H9 (cell line): ENCODE measurements around the gene ZSWIM6. TPM values are rescaled to one million over a fixed set of nuclear protein-coding genes. Genes with fewer than 3 reads are reported as not detected.

Experiments
- DNase-seq: peaks from one replicate; pipeline ENCODE4 v3.0.0-alpha.2; 2017
- H2AFZ ChIP-seq: one replicate; pipeline ENCODE4 v1.6.1; 2013; ENCODE audit warnings: mild to moderate bottlenecking, low read length, control low read depth, moderate library complexity
- H2AK5ac ChIP-seq: 2 replicates; pipeline ENCODE4 v1.6.1; 2013; ENCODE audit warnings: low read length, control low read depth, mixed read lengths; ENCODE audit not compliant: insufficient read length
- H2BK120ac ChIP-seq: one replicate; pipeline ENCODE4 v1.6.1; 2013; ENCODE audit warnings: low read depth, mild to moderate bottlenecking, low read length, control low read depth, inconsistent platforms; ENCODE audit not compliant: poor library complexity, severe bottlenecking
- H2BK12ac ChIP-seq: 2 replicates; pipeline ENCODE4 v1.6.1; 2013; ENCODE audit warnings: low read length, control low read depth, mixed read lengths, low read depth; ENCODE audit not compliant: insufficient read length
- H2BK15ac ChIP-seq: 2 replicates; pipeline ENCODE4 v1.6.1; 2013; ENCODE audit warnings: low read depth, low read length, control low read depth
- H2BK20ac ChIP-seq: one replicate; pipeline ENCODE4 v1.6.1; 2013; ENCODE audit warnings: low read depth, mild to moderate bottlenecking, low read length, control low read depth, inconsistent platforms; ENCODE audit not compliant: poor library complexity, severe bottlenecking
- H2BK5ac ChIP-seq: 2 replicates; pipeline ENCODE4 v1.6.1; 2013; ENCODE audit warnings: low read length, control low read depth, mixed read lengths; ENCODE audit not compliant: insufficient read length
- H3K14ac ChIP-seq: 2 replicates; pipeline ENCODE4 v1.6.1; 2013; ENCODE audit warnings: low read length, control low read depth; ENCODE audit not compliant: insufficient read depth
- H3K18ac ChIP-seq: 2 replicates; pipeline ENCODE4 v1.6.1; 2013; ENCODE audit warnings: low read depth, mild to moderate bottlenecking, mixed read lengths, low read length, control low read depth; ENCODE audit not compliant: insufficient read length
- H3K23ac ChIP-seq: 2 replicates; pipeline ENCODE4 v1.6.1; 2013; ENCODE audit warnings: low read length, control low read depth, mixed read lengths, low read depth; ENCODE audit not compliant: insufficient read length
- H3K23me2 ChIP-seq: 2 replicates; pipeline ENCODE4 v1.6.1; 2013; ENCODE audit warnings: low read depth, mild to moderate bottlenecking, mixed read lengths, low read length, control low read depth; ENCODE audit not compliant: insufficient read length, poor library complexity, severe bottlenecking
- H3K27ac ChIP-seq: 2 replicates; pipeline ENCODE4 v1.5.1; 2013; ENCODE audit warnings: low read length, control low read depth, mixed read lengths, low read depth; ENCODE audit not compliant: insufficient read length
- H3K27me3 ChIP-seq: 2 replicates; pipeline ENCODE4 v1.6.1; 2013; ENCODE audit warnings: low read length, control low read depth, inconsistent platforms; ENCODE audit not compliant: insufficient read depth
- H3K4ac ChIP-seq: 2 replicates; pipeline ENCODE4 v1.6.1; 2013; ENCODE audit warnings: low read depth, mild to moderate bottlenecking, control low read depth, inconsistent platforms, low read length, moderate library complexity
- H3K4me1 ChIP-seq: 2 replicates; pipeline ENCODE4 v1.6.1; 2013; ENCODE audit warnings: low read length, control low read depth, inconsistent platforms; ENCODE audit not compliant: insufficient read depth
- H3K4me2 ChIP-seq: 2 replicates; pipeline ENCODE4 v1.6.1; 2013; ENCODE audit warnings: low read length, control low read depth, mixed read lengths; ENCODE audit not compliant: insufficient read length, insufficient read depth
- H3K56ac ChIP-seq: 2 replicates; pipeline ENCODE4 v1.6.1; 2013; ENCODE audit warnings: low read depth, mild to moderate bottlenecking, mixed read lengths, low read length, control low read depth; ENCODE audit not compliant: insufficient read length
- H3K79me1 ChIP-seq: 2 replicates; pipeline ENCODE4 v1.6.1; 2013; ENCODE audit warnings: low read depth, mild to moderate bottlenecking, moderate library complexity, low read length, control low read depth, inconsistent platforms; ENCODE audit not compliant: insufficient read depth, poor library complexity, severe bottlenecking
- H3K79me2 ChIP-seq: 2 replicates; pipeline ENCODE4 v1.6.1; 2013; ENCODE audit warnings: low read length, control low read depth, inconsistent platforms; ENCODE audit not compliant: insufficient read depth
- H3K9ac ChIP-seq: 2 replicates; pipeline ENCODE4 v1.6.1; 2013; ENCODE audit warnings: low read length, control low read depth, mixed read lengths; ENCODE audit not compliant: insufficient read length; ENCODE audit errors: extremely low read depth
- H3K9me3 ChIP-seq: one replicate; pipeline ENCODE4 v1.6.1; 2013; ENCODE audit warnings: low read depth, low read length, inconsistent platforms; ENCODE audit not compliant: control insufficient read depth
- H3T11ph ChIP-seq: one replicate; pipeline ENCODE4 v1.6.1; 2013; ENCODE audit warnings: mild to moderate bottlenecking, low read length, control low read depth, inconsistent platforms
- H4K20me1 ChIP-seq: one replicate; pipeline ENCODE4 v1.6.1; 2013; ENCODE audit not compliant: control insufficient read depth, insufficient read length, insufficient read depth
- H4K5ac ChIP-seq: 2 replicates; pipeline ENCODE4 v1.6.1; 2013; ENCODE audit warnings: low read depth, mild to moderate bottlenecking, mixed read lengths, low read length, control low read depth; ENCODE audit not compliant: insufficient read length
- H4K8ac ChIP-seq: replicated peaks from 2 replicates; pipeline ENCODE4 v1.6.1; 2013; ENCODE audit warnings: low read length, control low read depth, mixed read lengths, low read depth; ENCODE audit not compliant: insufficient read length
- H4K91ac ChIP-seq: 2 replicates; pipeline ENCODE4 v1.6.1; 2013; ENCODE audit warnings: low read depth, mild to moderate bottlenecking, moderate library complexity, mixed read lengths, low read length, control low read depth; ENCODE audit not compliant: insufficient read length
- H3K27ac Mint-ChIP-seq, 3 experiments: 2 replicates in 2 of 3; 3 replicates in 1 of 3; pipeline ENCODE4 v1.8.0; 2020 to 2021; ENCODE audit warnings: mixed read lengths in 3 of 3, mild to moderate bottlenecking in 1 of 3, moderate library complexity in 1 of 3
- H3K27me3 Mint-ChIP-seq: 2 replicates; pipeline ENCODE4 v1.8.0; 2021; ENCODE audit warnings: low read depth, mild to moderate bottlenecking, moderate library complexity, mixed read lengths
- H3K36me3 Mint-ChIP-seq, 3 experiments: 2 replicates in 2 of 3; 3 replicates in 1 of 3; pipeline ENCODE4 v1.8.0; 2020 to 2021; ENCODE audit warnings: low read depth in 3 of 3, mixed read lengths in 3 of 3; ENCODE audit not compliant: insufficient read depth in 1 of 3
- H3K4me1 Mint-ChIP-seq, 2 experiments: 2 replicates each; pipeline ENCODE4 v1.8.0; 2020; ENCODE audit warnings: mixed read lengths in 2 of 2
- H3K4me3 Mint-ChIP-seq, 2 experiments: 2 replicates in 1 of 2; 3 replicates in 1 of 2; pipeline ENCODE4 v1.8.0; 2020 to 2021; ENCODE audit warnings: mild to moderate bottlenecking in 2 of 2, mixed read lengths in 2 of 2, moderate library complexity in 1 of 2
- H3K9me3 Mint-ChIP-seq, 2 experiments: 2 replicates in 1 of 2; 3 replicates in 1 of 2; pipeline ENCODE4 v1.8.0; 2020; ENCODE audit warnings: mild to moderate bottlenecking in 2 of 2, mixed read lengths in 2 of 2, moderate library complexity in 1 of 2
- CTCF ChIP-seq: fragments of 200-600 bp; sonication (generic); conservative IDR thresholded peaks from 3 replicates; pipeline ENCODE4 v1.8.0; 2021; ENCODE audit warnings: antibody characterized with exemption, mild to moderate bottlenecking
- WGBS: extraction: QIAGEN DNeasy Blood & Tissue Kit; methylation state at CpG from one replicate; pipeline ENCODE4 v1.1.7; 2013; ENCODE audit warnings: missing lambda C conversion rate, low lambda C conversion rate, mixed read lengths; ENCODE audit not compliant: insufficient read length; ENCODE audit errors: extremely low coverage; 5-methylcytosine and 5-hydroxymethylcytosine counted together
- total RNA-seq: library from RNA; stranded (reverse); gene quantifications from 2 replicates; pipeline ENCODE4 v1.2.1, GENCODE V29; 2021

Gene ZSWIM6
- total RNA-seq, 1 experiment from 2014 or later, result 11.5 TPM

GRCh38 chr5:61534481-61535267 lies 202.6 kb downstream of the ZSWIM6 start:
- Histone ChIP-seq H2BK20ac (no peak overlapping the region), H3K56ac (no peak overlapping the region), H3K79me2 (no peaks in the 10 kb centered on the region), H3T11ph (no peak overlapping the region), H3K4ac (no peak overlapping the region), H4K20me1 (no peaks in the 10 kb centered on the region), H3K9me3 (no peaks in the 10 kb centered on the region), H3K79me1 (no peaks in the 10 kb centered on the region), H3K27ac (no peak overlapping the region), H3K4me1 (no peaks in the 10 kb centered on the region), H4K91ac (no peak overlapping the region), H3K23ac (no peak overlapping the region), H2BK5ac (no peak overlapping the region), H4K8ac (no peak overlapping the region), H3K18ac (no peak overlapping the region), H2AK5ac (no peak overlapping the region), H3K4me2 (no peak overlapping the region), H2BK12ac (no peak overlapping the region), H3K9ac (no peak overlapping the region), H2AFZ (no peak overlapping the region), H2BK120ac (no peak overlapping the region), H4K5ac (no peak overlapping the region), H3K23me2 (no peaks in the 10 kb centered on the region), H3K14ac (no peak overlapping the region), H2BK15ac (no peak overlapping the region), H3K27me3 (no peaks in the 10 kb centered on the region)
- H3K9me3 Mint-ChIP-seq, result no peaks in the 10 kb centered on the region
- no CpG with 5 or more reads among the region's 5 CpGs for WGBS
- no peak for DNase-seq
- no peaks in the 10 kb centered on the region for H3K4me1 Mint-ChIP-seq
- no peak overlapping the region for H3K27ac Mint-ChIP-seq
- H3K27me3 Mint-ChIP-seq, result no peaks in the 10 kb centered on the region
- TF ChIP-seq CTCF, result no peak
- peaks cover 15 to 17% (median 15%) of the 10 kb centered on the region in 3 experiments for H3K36me3 Mint-ChIP-seq
- H3K4me3 Mint-ChIP-seq, result no peak overlapping the region
